Epithelial cell of esophagus (primary cell): ENCODE measurements around the gene EEPD1.
"Not testable (repeated sequence)": the region's sequence is repeated elsewhere in the genome, so short reads cannot be mapped to it uniquely, and the experiment has no call there.

Experiments
- DNase-seq: peaks from one replicate; pipeline ENCODE4 v3.0.0; 2010; ENCODE audit warnings: low read depth
- H3K4me3 ChIP-seq: 2 replicates; pipeline ENCODE4 v1.5.1; 2011; ENCODE audit warnings: mild to moderate bottlenecking, low read length, control low read depth
- CTCF ChIP-seq: IDR thresholded peaks from 2 replicates; pipeline ENCODE4 v1.5.1; 2011; ENCODE audit warnings: low read depth, mild to moderate bottlenecking, low read length, control low read depth, inconsistent platforms; ENCODE audit not compliant: insufficient read depth; ENCODE audit errors: missing control alignments

The EEPD1 gene

GRCh38 chr7:36152756-36153570 lies at the start of gene EEPD1:
Gene EEPD1, plus strand, starts transcription at chr7:36153254. Its CDS starts 1,071 bp downstream, at chr7:36154325.
- peak within 1 kb of the TSS; percentile 56 for H3K4me3 ChIP-seq
- peak; percentile 100 for DNase-seq
- TF ChIP-seq CTCF: no peak

GRCh38 chr7:36103837-36104561 lies 49.1 kb upstream of the EEPD1 start:
- TF ChIP-seq CTCF: no peak

GRCh38 chr7:36106972-36107908 lies 45.8 kb upstream of the EEPD1 start:
- not testable (repeated sequence) for H3K4me3 ChIP-seq, DNase-seq

More at GRCh38 chr7:36103837-36104561, 49.1 kb upstream of the EEPD1 start:
- DNase-seq: no peak
- H3K4me3 ChIP-seq: no peak overlapping the region

DNA sequence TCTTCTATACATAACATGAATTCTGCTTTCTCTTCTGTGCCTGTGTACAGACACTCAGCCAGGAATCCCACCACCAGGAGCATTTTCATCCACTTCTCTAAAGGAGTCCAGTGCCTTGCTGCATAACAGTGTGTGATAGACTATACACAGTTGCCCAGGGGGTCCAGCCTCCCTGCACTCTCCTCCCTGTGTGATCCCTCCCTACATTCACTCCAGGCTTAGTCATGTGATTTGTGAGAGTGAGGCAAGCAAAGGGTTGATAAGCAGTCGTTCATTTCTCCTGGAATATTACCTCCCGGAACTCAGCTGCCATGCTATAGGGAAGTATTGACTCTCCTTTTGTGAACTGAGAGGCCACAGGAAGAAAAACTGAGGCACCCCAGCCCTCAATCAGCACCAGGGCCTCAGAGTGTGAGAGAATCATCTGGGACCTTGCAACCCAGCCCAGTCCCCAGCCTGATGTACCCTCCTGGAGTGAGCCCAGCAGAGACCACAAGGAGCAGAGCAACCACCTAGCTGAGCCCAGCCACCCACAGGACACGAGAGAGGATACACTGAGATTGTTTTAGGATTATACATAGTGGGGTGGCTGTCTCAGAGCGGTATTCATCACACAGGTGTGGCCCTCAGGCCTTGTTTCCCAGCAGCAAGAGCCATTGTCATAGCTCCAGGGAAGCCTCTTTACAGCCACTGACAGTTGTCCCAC lies 45.0 kb upstream of the EEPD1 start:
- DNase-seq: no peak
- no peak for TF ChIP-seq CTCF
- H3K4me3 ChIP-seq: no peak overlapping the region

GRCh38 chr7:36109013-36109627 lies 43.9 kb upstream of the EEPD1 start:
- DNase-seq: no peak
- TF ChIP-seq CTCF: no peak

DNA sequence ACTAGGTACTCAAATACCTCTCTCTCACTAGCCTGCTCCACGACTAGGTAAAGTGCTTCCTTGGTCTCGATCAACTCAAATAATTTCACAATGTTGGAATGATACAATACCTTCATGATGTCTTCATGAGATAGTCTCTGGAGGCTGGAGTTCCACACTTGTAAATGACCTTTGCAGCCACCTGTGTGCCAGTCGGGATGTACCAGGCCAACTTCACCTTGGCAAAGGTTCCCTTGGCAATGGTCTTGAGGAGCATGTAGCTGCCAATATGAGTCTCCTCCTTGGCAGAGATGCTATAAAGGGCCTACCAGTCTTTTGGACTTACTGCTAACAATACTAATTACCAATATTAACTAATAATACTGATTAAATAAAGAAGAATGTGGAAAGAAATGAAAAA lies 42.5 kb upstream of the EEPD1 start:
- no peak overlapping the region for H3K4me3 ChIP-seq
- no peak for TF ChIP-seq CTCF
- no peak for DNase-seq

More at GRCh38 chr7:36109013-36109627, 43.9 kb upstream of the EEPD1 start:
- H3K4me3 ChIP-seq: no peak overlapping the region
